GM23248 (cell line): ENCODE results near the gene TTC1. TPM values are rescaled to one million over a fixed set of nuclear protein-coding genes. Genes with fewer than 3 reads are reported as not detected.

Experiments used
- DNase-seq: peaks from one replicate; pipeline ENCODE4 v3.0.0-alpha.2; 2015
- H2AFZ ChIP-seq: fragments of 200-600 bp; sonication (generic); 2 replicates; pipeline ENCODE4 v1.6.1; 2016; ENCODE audit warnings: antibody characterized with exemption
- H3F3A ChIP-seq: fragments of 200-600 bp; sonication (generic); 2 replicates; pipeline ENCODE4 v1.6.1; 2016; ENCODE audit warnings: mild to moderate bottlenecking, antibody characterized with exemption, mixed run types; ENCODE audit not compliant: insufficient read depth
- H3K27ac ChIP-seq: fragments of 200-600 bp; sonication (generic); 2 replicates; pipeline ENCODE4 v1.5.1; 2016; ENCODE audit warnings: mild to moderate bottlenecking
- H3K27me3 ChIP-seq: fragments of 200-600 bp; sonication (generic); replicated peaks from 2 replicates; pipeline ENCODE4 v1.6.1; 2016; ENCODE audit warnings: mild to moderate bottlenecking; ENCODE audit not compliant: insufficient read depth
- H3K36me3 ChIP-seq: fragments of 200-600 bp; sonication (generic); 2 replicates; pipeline ENCODE4 v1.6.1; 2016; ENCODE audit warnings: low read depth, mild to moderate bottlenecking
- H3K4me1 ChIP-seq: fragments of 200-600 bp; sonication (generic); 2 replicates; pipeline ENCODE4 v1.6.1; 2016; ENCODE audit warnings: mild to moderate bottlenecking; ENCODE audit not compliant: insufficient read depth
- H3K4me2 ChIP-seq: fragments of 200-600 bp; sonication (generic); one replicate; pipeline ENCODE4 v1.6.1; 2016; ENCODE audit warnings: mild to moderate bottlenecking; ENCODE audit not compliant: unreplicated experiment
- H3K4me3 ChIP-seq: fragments of 200-600 bp; sonication (generic); 2 replicates; pipeline ENCODE4 v1.5.1; 2016; ENCODE audit warnings: mild to moderate bottlenecking
- H3K79me2 ChIP-seq: fragments of 200-600 bp; sonication (generic); 2 replicates; pipeline ENCODE4 v1.6.1; 2016; ENCODE audit warnings: mild to moderate bottlenecking; ENCODE audit not compliant: insufficient read depth
- H3K9ac ChIP-seq: fragments of 200-600 bp; sonication (generic); 2 replicates; pipeline ENCODE4 v1.6.1; 2016; ENCODE audit warnings: mild to moderate bottlenecking
- H3K9me2 ChIP-seq: fragments of 200-600 bp; sonication (generic); 2 replicates; pipeline ENCODE4 v1.6.1; 2016; ENCODE audit warnings: mixed run types, mild to moderate bottlenecking, moderate library complexity; ENCODE audit not compliant: insufficient read depth
- H3K9me3 ChIP-seq: fragments of 200-600 bp; sonication (generic); one replicate; pipeline ENCODE4 v1.6.1; 2017; ENCODE audit warnings: low read depth
- H4K20me1 ChIP-seq: fragments of 200-600 bp; sonication (generic); 2 replicates; pipeline ENCODE4 v1.6.0; 2016; ENCODE audit not compliant: insufficient read depth
- EZH2 ChIP-seq: fragments of 200-600 bp; sonication (generic); IDR thresholded peaks from 2 replicates; pipeline ENCODE4 v1.6.1; 2018; ENCODE audit warnings: antibody characterized with exemption, mild to moderate bottlenecking; ENCODE audit not compliant: insufficient read depth, poor library complexity, severe bottlenecking
- EZH2phosphoT487 ChIP-seq: fragments of 200-600 bp; sonication (generic); IDR thresholded peaks from 2 replicates; pipeline ENCODE4 v1.6.1; 2018; ENCODE audit warnings: antibody characterized with exemption, moderate library complexity, mild to moderate bottlenecking, low read depth; ENCODE audit not compliant: insufficient read depth
- WGBS, 2 experiments: methylation state at CpG; one replicate each; pipeline ENCODE4 v1.1.6; 2015 to 2017; ENCODE audit warnings: low lambda C conversion rate in 2 of 2, low coverage in 1 of 2; ENCODE audit errors: missing lambda C conversion rate in 2 of 2; 5-methylcytosine and 5-hydroxymethylcytosine counted together
- in situ Hi-C: fragments of 300-500 bp; cut with MboI; formaldehyde crosslinking; loops from 2 replicates; pipeline ENCODE4 v1.15.0; 2020
- polyA plus RNA-seq: library from polyadenylated mRNA; unstranded; fragments of >200 nt; fragmentation: Nextera tagmentation; extraction: Ambion mirVana; gene quantifications from 2 replicates; pipeline ENCODE4 v1.2.1, GENCODE V29; 2016
- total RNA-seq: library from RNA; depleted of rRNA; stranded (reverse); fragments of >200 nt; shearing (Covaris generic); gene quantifications from 2 replicates; pipeline ENCODE4 v1.2.3, GENCODE V29; 2014

Gene TTC1
- total and polyA plus RNA-seq, 2 experiments from 2014 or later: 39.9 to 67.7 TPM

DNA sequence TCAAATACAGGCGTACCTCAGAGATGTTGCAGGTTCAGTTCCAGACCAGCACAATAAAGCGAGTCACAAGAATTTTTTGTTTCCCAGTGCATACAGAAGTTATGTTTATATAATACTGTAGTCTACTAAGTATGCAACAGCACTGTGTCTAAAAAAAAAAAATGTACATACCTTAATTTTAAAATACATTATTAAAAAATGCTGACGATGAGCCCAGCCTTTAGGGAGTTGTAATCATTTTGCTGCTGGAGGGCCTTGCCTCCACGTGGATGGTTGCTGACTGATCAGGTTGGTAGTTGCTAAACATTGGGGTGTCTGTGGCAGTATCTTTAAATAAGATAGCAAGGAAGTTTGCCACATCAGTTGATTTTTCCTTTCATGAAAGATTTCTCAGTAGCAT is 48.3 kb downstream of the TTC1 start:
- Histone ChIP-seq H3K27ac (no peak overlapping the region), H3K79me2 (no peaks in the 10 kb centered on the region), H3K9ac (no peak overlapping the region), H3K36me3 (peaks cover 8% of the 10 kb centered on the region; the same call in 1 of the 2 replicates), H3K9me2 (no peaks in the 10 kb centered on the region), H3F3A (0 out of 2 replicates have a peak, but pooled peaks cover 6% of the 10 kb centered on the region), H3K4me3 (no peak overlapping the region), H3K27me3 (no peaks in the 10 kb centered on the region), H3K9me3 (no peaks in the 10 kb centered on the region), H3K4me1 (peaks cover 15% of the 10 kb centered on the region), H2AFZ (no peak overlapping the region), H3K4me2 (no peak overlapping the region), H4K20me1 (no peaks in the 10 kb centered on the region)
- in situ Hi-C loops: no loop called here
- no peak for DNase-seq
- no peak for TF ChIP-seq EZH2phosphoT487
- TF ChIP-seq EZH2: no peak
- 93 to 95% methylated on average over 4 of the region's 4 CpGs for WGBS, 2 experiments

DNA sequence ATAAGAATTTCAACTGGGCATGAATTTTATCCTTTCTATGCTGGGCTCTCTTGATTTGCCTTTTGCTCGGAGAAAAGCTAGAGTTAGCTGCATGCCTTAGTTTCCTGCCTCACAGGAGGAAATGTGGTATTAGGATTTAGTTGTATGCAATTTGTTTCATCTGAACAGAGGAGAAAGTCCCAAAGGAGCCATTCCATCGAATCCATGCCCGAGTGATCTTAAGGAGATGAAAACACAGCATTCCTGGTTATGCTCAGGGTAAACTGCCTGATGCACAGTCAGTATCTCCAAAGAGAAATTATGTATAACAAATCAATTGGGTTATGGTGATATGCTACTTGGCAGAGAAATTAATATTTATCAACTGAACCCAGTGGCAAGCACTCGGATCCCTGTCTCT is 51.1 kb downstream of the TTC1 start:
- no peak overlapping the region for H3K4me2 ChIP-seq
- DNase-seq: no peak
- H3K27me3 ChIP-seq: no peaks in the 10 kb centered on the region
- H3K36me3 ChIP-seq: no peaks in the 10 kb centered on the region
- H3K9me3 ChIP-seq: no peaks in the 10 kb centered on the region
- H3K4me1 ChIP-seq: peaks cover 2% of the 10 kb centered on the region; the same call in 1 of the 2 replicates
- H4K20me1 ChIP-seq: no peaks in the 10 kb centered on the region
- 91 to 93% methylated on average over 4 of the region's 4 CpGs for WGBS, 2 experiments
- in situ Hi-C loops: no loop called here
- H3K27ac ChIP-seq: no peak overlapping the region
- TF ChIP-seq EZH2phosphoT487: no peak
- TF ChIP-seq EZH2: no peak
- H3F3A ChIP-seq: no peaks in the 10 kb centered on the region
- H3K4me3 ChIP-seq: no peak overlapping the region
- no peak overlapping the region for H3K9ac ChIP-seq
- H3K79me2 ChIP-seq: no peaks in the 10 kb centered on the region
- no peaks in the 10 kb centered on the region for H3K9me2 ChIP-seq
- no peak overlapping the region for H2AFZ ChIP-seq

DNA sequence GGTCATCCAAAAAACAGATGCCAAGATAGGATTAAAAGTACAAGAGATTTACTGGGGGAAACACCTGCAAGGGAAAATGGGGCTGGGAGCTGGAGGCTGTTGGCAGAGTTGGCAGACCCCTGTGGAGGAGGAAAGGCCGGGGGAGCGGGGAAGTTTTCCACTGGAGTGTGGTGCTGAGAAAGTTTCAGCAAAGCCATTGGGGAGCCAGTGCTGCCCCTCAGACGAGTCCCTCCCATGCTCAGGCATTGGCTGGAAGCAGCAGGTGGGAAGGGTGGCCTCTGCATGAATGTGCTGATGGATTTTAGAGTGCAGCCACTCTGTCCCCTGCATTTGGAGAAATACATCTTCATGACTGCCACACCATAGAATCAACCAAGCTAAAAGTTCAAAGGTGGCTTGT is 52.8 kb downstream of the TTC1 start:
- 68 to 81% methylated on average over 3 of the region's 3 CpGs for WGBS, 2 experiments
- no peak overlapping the region for H3K4me3 ChIP-seq
- no peaks in the 10 kb centered on the region for H3K27me3 ChIP-seq
- H2AFZ ChIP-seq: no peak overlapping the region
- no peaks in the 10 kb centered on the region for H4K20me1 ChIP-seq
- H3K36me3 ChIP-seq: no peaks in the 10 kb centered on the region
- no peak overlapping the region for H3K4me2 ChIP-seq
- H3K9ac ChIP-seq: no peak overlapping the region
- TF ChIP-seq EZH2: no peak
- no peak for TF ChIP-seq EZH2phosphoT487
- H3K9me2 ChIP-seq: no peaks in the 10 kb centered on the region
- H3K79me2 ChIP-seq: no peaks in the 10 kb centered on the region
- H3K27ac ChIP-seq: no peak overlapping the region
- no peaks in the 10 kb centered on the region for H3K9me3 ChIP-seq
- in situ Hi-C loops: no loop called here
- no peaks in the 10 kb centered on the region for H3F3A ChIP-seq
- DNase-seq: no peak
- no peaks in the 10 kb centered on the region for H3K4me1 ChIP-seq

DNA sequence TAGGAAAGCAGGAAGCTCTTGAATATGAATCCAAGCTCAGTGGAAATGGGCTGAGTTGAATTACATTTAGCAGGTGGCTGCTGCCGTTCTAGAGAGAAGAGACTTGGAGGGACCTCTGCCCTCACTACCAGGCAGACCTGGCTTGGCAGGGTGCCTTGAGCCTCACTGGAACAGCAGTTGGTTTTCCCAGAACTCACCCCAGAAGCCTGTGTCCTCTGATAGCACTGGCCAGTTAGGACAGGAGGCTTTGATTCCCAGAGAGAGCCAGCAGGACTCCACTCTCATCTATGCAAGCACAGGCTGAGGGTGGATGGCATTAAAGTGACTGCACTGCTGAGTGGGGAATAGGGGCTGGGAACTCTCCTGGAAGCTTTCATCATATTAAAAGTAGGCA is 55.5 kb downstream of the TTC1 start:
- Histone ChIP-seq H3K36me3 (no peaks in the 10 kb centered on the region), H3K27ac (no peak overlapping the region)
- TF ChIP-seq EZH2 (no peak), EZH2phosphoT487 (no peak)

More for the DNA sequence above, 55.5 kb downstream of the TTC1 start:
- no peaks in the 10 kb centered on the region for H3K9me2 ChIP-seq
- no peak overlapping the region for H3K4me3 ChIP-seq
- H2AFZ ChIP-seq: no peak overlapping the region
- H3K4me2 ChIP-seq: no peak overlapping the region
- H4K20me1 ChIP-seq: no peaks in the 10 kb centered on the region
- no peaks in the 10 kb centered on the region for H3K9me3 ChIP-seq
- DNase-seq: no peak
- H3K9ac ChIP-seq: no peak overlapping the region
- 100% methylated on average over 1 of the region's 1 CpG for WGBS, 2 experiments
- H3K79me2 ChIP-seq: no peaks in the 10 kb centered on the region
- H3F3A ChIP-seq: no peaks in the 10 kb centered on the region
- in situ Hi-C loops: no loop called here
- no peaks in the 10 kb centered on the region for H3K27me3 ChIP-seq
- no peaks in the 10 kb centered on the region for H3K4me1 ChIP-seq
